Naive thymus-derived CD8-positive, alpha-beta T cell (primary cell): ENCODE results near the gene SEC14L2. TPM values are rescaled to one million over a fixed set of nuclear protein-coding genes. Genes with fewer than 3 reads are reported as not detected.

Source experiments
- ATAC-seq, 2 donors: fragments of 150-1000 bp; cut with Tn5 transposase in 1 of 2; sonication (Bioruptor Pico), chemical (Tn5 transposase) in 1 of 2; 1 replicate in 1 of 2; 2 replicates in 1 of 2; pipeline ENCODE4 v1.10.0; 2021; ENCODE audit warnings: mild to moderate bottlenecking in 2 of 2, moderate library complexity in 2 of 2
- POLR2A ChIA-PET: fragments of 350-600 bp; sonication (Branson Sonifier 250); formaldehyde crosslinking; loops from one replicate; lab custom pipeline; 2021; ENCODE audit warnings: antibody characterized with exemption; lab: Charles Lee
- DNase-seq, 10 donors: peaks; one replicate each; pipeline versions ENCODE4 v3.0.0 to v3.0.0-alpha.2; 2020 to 2022
- H3K27ac Mint-ChIP-seq, 10 donors: one replicate each; pipeline ENCODE4 v1.8.0; 2020 to 2022; ENCODE audit warnings: mild to moderate bottlenecking in 10 of 10, mixed read lengths in 10 of 10, moderate library complexity in 4 of 10, inconsistent platforms in 1 of 10
- H3K27me3 Mint-ChIP-seq, 5 donors: one replicate each; pipeline ENCODE4 v1.8.0; 2021 to 2022; ENCODE audit warnings: mixed read lengths in 5 of 5
- H3K36me3 Mint-ChIP-seq, 3 donors: one replicate each; pipeline ENCODE4 v1.8.0; 2020 to 2022; ENCODE audit warnings: mixed read lengths in 3 of 3, mild to moderate bottlenecking in 2 of 3, inconsistent platforms in 1 of 3
- H3K4me1 Mint-ChIP-seq, 4 donors: one replicate each; pipeline ENCODE4 v1.8.0; 2021 to 2022; ENCODE audit warnings: mixed read lengths in 4 of 4
- H3K4me3 Mint-ChIP-seq, 10 donors: one replicate each; pipeline ENCODE4 v1.8.0; 2020 to 2022; ENCODE audit warnings: mild to moderate bottlenecking in 10 of 10, mixed read lengths in 10 of 10, moderate library complexity in 6 of 10, inconsistent platforms in 1 of 10
- H3K9me3 Mint-ChIP-seq, 9 donors: one replicate each; pipeline ENCODE4 v1.8.0; 2020 to 2022; ENCODE audit warnings: mixed read lengths in 9 of 9, mild to moderate bottlenecking in 3 of 9, inconsistent platforms in 1 of 9, moderate library complexity in 1 of 9
- polyA plus RNA-seq, 3 donors: library from polyadenylated mRNA; unstranded; fragments of 300-500 nt; fragmentation: Illumina TruSeq; gene quantifications; one replicate each; pipeline ENCODE4 v1.2.3, GENCODE V29; 2021
- total RNA-seq, 8 experiments: library from RNA in 2 of 8; stranded (reverse) in 2 of 8; gene quantifications; one replicate each; pipeline ENCODE4 v1.2.3 and lab custom pipeline; 2021 to 2026

SEC14L2 gene
- total and polyA plus RNA-seq, 5 experiments from 2014 or later: 16.8 to 25.9 (median 19.9) TPM

- H3K4me3 Mint-ChIP-seq: no peak overlapping the region
- ATAC-seq (no peak), DNase-seq (no peak)
- H3K36me3 Mint-ChIP-seq: peaks cover 0 to 6% (median 1%) of the 10 kb centered on the region in 3 donors
- no peaks in the 10 kb centered on the region for H3K27me3 Mint-ChIP-seq
- POLR2A ChIA-PET: no interaction called here
- peak overlapping the region in 3 of 10 donors; percentile 12 to 86 (median 22) for H3K27ac Mint-ChIP-seq
- no peaks in the 10 kb centered on the region for H3K9me3 Mint-ChIP-seq
- peaks cover 9 to 15% (median 12%) of the 10 kb centered on the region in 4 donors for H3K4me1 Mint-ChIP-seq
These were observed 34.7 kb upstream of the SEC14L2 start for GRCh38 chr22:30361916-30362650.

DNA sequence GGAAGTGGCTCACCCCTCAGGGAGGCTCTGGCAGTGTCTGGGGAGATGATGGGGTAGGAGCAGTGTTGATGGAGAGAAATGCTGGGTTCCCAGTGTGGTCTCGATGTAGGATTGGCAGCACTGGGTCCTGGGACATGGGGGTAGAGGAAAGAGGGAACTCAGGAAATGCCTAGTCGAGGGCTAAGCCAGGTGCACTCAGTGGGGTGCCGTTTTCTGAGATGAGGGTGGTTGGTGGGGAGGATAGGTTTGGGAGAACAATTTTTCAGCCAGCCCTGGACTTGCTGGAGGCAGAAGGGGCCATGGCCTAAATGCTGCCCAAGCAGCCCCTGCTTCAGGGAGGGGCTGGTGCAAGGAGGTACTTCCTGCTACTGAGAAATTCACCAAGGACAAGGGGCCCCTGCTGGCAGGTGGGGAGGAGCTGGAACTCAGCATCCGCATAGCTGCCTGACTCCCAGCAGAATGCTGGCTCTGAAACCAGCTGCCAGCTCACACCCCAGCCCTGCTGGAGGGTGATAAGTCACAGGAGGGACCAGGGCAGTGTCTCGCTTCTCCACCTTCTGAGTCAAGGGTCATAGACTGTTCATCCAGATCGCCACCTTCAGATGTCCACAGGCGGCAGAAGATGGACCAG is 34.1 kb upstream of the SEC14L2 start:
- no peak for ATAC-seq

DNA sequence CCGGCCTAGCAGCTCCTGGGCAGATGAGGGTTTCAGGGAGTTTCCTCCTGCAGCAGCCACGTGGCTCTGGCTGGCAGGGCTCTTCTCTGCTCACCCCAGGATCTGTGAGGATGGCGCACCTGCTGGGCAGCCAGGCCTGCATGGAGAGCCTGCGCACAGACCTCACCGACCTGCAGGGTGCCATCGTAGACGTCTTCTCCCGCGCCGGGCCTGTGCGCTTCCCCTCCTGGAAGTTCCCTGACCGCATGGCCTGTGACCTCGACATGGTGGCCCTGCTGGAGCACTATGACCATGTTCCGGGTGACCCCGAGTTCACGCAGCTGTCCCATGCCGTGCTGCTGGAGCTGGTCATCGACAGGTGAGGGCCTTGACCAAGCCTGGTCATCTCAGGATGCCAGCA is 30.9 kb upstream of the SEC14L2 start:
- no peak overlapping the region for H3K27ac Mint-ChIP-seq
- H3K9me3 Mint-ChIP-seq: no peaks in the 10 kb centered on the region
- no peaks in the 10 kb centered on the region for H3K27me3 Mint-ChIP-seq
- H3K36me3 Mint-ChIP-seq: peaks cover 0 to 6% (median 1%) of the 10 kb centered on the region in 3 donors
- POLR2A ChIA-PET: interaction anchor here (1.3 kb wide), 1 partner anchor 77 kb away, joined by 3 read pairs; the partner anchor contains the start of gene CASTOR1
- ATAC-seq (no peak), DNase-seq (no peak)
- H3K4me3 Mint-ChIP-seq: no peak overlapping the region
- H3K4me1 Mint-ChIP-seq: peaks cover 0 to 12% (median under 1%) of the 10 kb centered on the region in 4 donors

More for the DNA sequence above, 34.1 kb upstream of the SEC14L2 start:
- peak overlapping the region in 2 of 10 donors; percentile 12 to 86 for H3K27ac Mint-ChIP-seq
- peaks cover 5 to 13% (median 6%) of the 10 kb centered on the region in 4 donors for H3K4me1 Mint-ChIP-seq
- H3K36me3 Mint-ChIP-seq: peaks cover 0 to 6% (median 1%) of the 10 kb centered on the region in 3 donors
- no peak overlapping the region for H3K4me3 Mint-ChIP-seq
- no peaks in the 10 kb centered on the region for H3K27me3 Mint-ChIP-seq
- no peak for DNase-seq
- POLR2A ChIA-PET: interaction anchor here (0.5 to 0.6 kb wide), 2 partner anchors 22 to 93 kb away, joined by 3 to 4 read pairs; no protein-coding TSS in a partner anchor
- H3K9me3 Mint-ChIP-seq: no peaks in the 10 kb centered on the region

DNA sequence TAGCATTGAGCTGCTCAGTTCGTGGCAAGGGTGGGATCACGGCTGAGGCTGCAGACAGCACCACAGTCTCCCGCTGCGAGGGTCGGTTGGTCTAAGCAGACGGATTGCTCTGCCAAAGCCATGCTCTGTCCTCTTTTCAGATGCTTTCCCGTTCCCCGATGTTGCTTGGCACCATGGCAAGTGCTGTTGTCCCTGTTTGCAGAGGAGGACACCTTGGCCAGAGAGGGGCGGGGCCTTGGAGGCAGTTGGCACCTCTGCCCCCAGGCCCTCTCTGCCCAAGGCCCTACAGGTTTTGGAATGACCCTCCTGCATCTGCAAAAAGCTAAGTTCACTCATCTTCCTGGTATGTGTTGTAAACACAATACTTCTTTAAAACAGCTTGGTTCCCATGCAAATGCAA is 28.4 kb upstream of the SEC14L2 start:
- Mint-ChIP-seq H3K4me3 (no peak overlapping the region), H3K4me1 (peaks cover 0 to 10% (median 0%) of the 10 kb centered on the region in 4 donors), H3K27me3 (no peaks in the 10 kb centered on the region), H3K27ac (no peak overlapping the region), H3K36me3 (peaks cover 0 to 6% (median 0%) of the 10 kb centered on the region in 3 donors), H3K9me3 (no peaks in the 10 kb centered on the region)
- POLR2A ChIA-PET: no interaction called here
- DNase-seq: no peak
- ATAC-seq: no peak

GRCh38 chr22:30370641-30371230 is 26.1 kb upstream of the SEC14L2 start:
- H3K36me3 Mint-ChIP-seq: no peaks in the 10 kb centered on the region
- H3K27ac Mint-ChIP-seq: no peak overlapping the region
- H3K4me3 Mint-ChIP-seq: no peak overlapping the region
- ATAC-seq (no peak), DNase-seq (no peak)
- POLR2A ChIA-PET: interaction anchor here (1.1 kb wide), 1 partner anchor 83 kb away, joined by 4 read pairs; no protein-coding TSS in a partner anchor
- peaks cover 0 to 5% (median 0%) of the 10 kb centered on the region in 4 donors for H3K4me1 Mint-ChIP-seq
- no peaks in the 10 kb centered on the region for H3K9me3 Mint-ChIP-seq
- H3K27me3 Mint-ChIP-seq: no peaks in the 10 kb centered on the region

DNA sequence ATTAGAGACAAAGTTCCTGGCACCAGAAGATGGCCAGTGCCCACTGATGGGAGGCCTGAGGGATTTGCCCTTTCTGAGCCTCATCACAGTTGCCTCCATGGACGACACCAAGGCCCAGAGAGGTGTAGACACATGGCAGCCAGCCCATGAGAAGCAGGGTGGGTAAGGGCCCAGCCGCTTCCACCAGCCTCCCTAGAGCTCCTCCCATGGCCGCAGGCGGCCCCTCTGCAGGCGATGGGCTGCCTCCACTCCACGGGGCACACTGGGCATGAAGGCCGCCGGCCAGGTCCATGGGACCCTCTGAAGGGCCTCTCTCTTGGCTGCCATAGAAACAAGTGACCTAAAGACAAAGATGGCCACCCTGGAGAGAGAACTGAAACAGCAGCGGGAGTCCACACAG is 25.5 kb upstream of the SEC14L2 start:
- Mint-ChIP-seq H3K27ac (no peak overlapping the region), H3K36me3 (no peaks in the 10 kb centered on the region), H3K9me3 (no peaks in the 10 kb centered on the region), H3K27me3 (no peaks in the 10 kb centered on the region), H3K4me3 (no peak overlapping the region), H3K4me1 (peaks cover 0 to 5% (median 0%) of the 10 kb centered on the region in 4 donors)
- DNase-seq (no peak), ATAC-seq (no peak)
- POLR2A ChIA-PET: interaction anchor here (1.1 kb wide), 1 partner anchor 83 kb away, joined by 4 read pairs; no protein-coding TSS in a partner anchor

DNA sequence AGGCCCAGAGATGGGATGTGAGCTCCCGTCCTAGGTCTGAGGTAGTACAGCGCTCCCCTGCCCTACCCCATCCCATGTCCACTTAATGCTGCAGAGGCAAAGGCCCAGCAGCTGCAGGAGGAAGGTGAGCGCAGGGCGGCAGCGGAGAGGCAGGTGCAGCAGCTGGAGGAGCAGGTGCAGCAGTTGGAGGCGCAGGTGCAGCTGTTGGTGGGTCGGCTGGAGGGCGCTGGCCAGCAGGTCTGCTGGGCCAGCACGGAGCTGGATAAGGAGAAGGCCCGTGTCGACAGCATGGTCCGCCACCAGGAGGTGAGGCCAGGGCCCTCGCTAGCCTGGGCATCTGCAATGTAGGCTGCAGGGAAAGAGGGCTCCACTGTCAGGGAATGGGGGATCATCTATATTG is 24.8 kb upstream of the SEC14L2 start:
- H3K27me3 Mint-ChIP-seq: no peaks in the 10 kb centered on the region
- no peak for ATAC-seq
- peak overlapping the region in 3 of 10 donors; percentile 5 to 62 (median 35) for H3K27ac Mint-ChIP-seq
- peaks cover 0 to 5% (median 0%) of the 10 kb centered on the region in 4 donors for H3K4me1 Mint-ChIP-seq
- POLR2A ChIA-PET: interaction anchor here (1.1 kb wide), 1 partner anchor 84 kb away, joined by 4 read pairs; no protein-coding TSS in a partner anchor
- DNase-seq: no peak
- no peaks in the 10 kb centered on the region for H3K36me3 Mint-ChIP-seq
- no peaks in the 10 kb centered on the region for H3K9me3 Mint-ChIP-seq
- no peak overlapping the region for H3K4me3 Mint-ChIP-seq

- ATAC-seq (no peak), DNase-seq (no peak)
- POLR2A ChIA-PET: interaction anchor here (0.6 kb wide), 1 partner anchor 17 kb away, joined by 3 read pairs; no protein-coding TSS in a partner anchor
- no peaks in the 10 kb centered on the region for H3K27me3 Mint-ChIP-seq
- H3K36me3 Mint-ChIP-seq: no peaks in the 10 kb centered on the region
- no peak overlapping the region for H3K4me3 Mint-ChIP-seq
- H3K4me1 Mint-ChIP-seq: peaks cover 0 to 5% (median 0%) of the 10 kb centered on the region in 4 donors
- H3K27ac Mint-ChIP-seq: no peak overlapping the region
- H3K9me3 Mint-ChIP-seq: no peaks in the 10 kb centered on the region
These were observed 23.9 kb upstream of the SEC14L2 start for GRCh38 chr22:30372915-30373314.

GRCh38 chr22:30373331-30374325 is 23.2 kb upstream of the SEC14L2 start:
- Mint-ChIP-seq H3K27me3 (no peaks in the 10 kb centered on the region), H3K27ac (no peak overlapping the region), H3K36me3 (no peaks in the 10 kb centered on the region), H3K4me1 (peaks cover 0 to 3% (median 0%) of the 10 kb centered on the region in 4 donors), H3K9me3 (no peaks in the 10 kb centered on the region), H3K4me3 (no peak overlapping the region)
- POLR2A ChIA-PET: no interaction called here
- DNase-seq (no peak), ATAC-seq (no peak)

GRCh38 chr22:30375312-30375849 is 21.4 kb upstream of the SEC14L2 start:
- H3K36me3 Mint-ChIP-seq: no peaks in the 10 kb centered on the region
- POLR2A ChIA-PET: interaction anchor here (0.6 to 0.7 kb wide), 3 partner anchors 44 to 757 kb away, joined by 3 to 5 read pairs (median 4); no protein-coding TSS in a partner anchor
- H3K9me3 Mint-ChIP-seq: no peaks in the 10 kb centered on the region
- peaks cover 0 to 3% (median 0%) of the 10 kb centered on the region in 4 donors for H3K4me1 Mint-ChIP-seq
- no peak overlapping the region for H3K27ac Mint-ChIP-seq
- DNase-seq (no peak), ATAC-seq (no peak)
- H3K4me3 Mint-ChIP-seq: no peak overlapping the region
- no peaks in the 10 kb centered on the region for H3K27me3 Mint-ChIP-seq

GRCh38 chr22:30380011-30380410 is 16.8 kb upstream of the SEC14L2 start:
- H3K4me1 Mint-ChIP-seq: peaks cover 0 to 2% (median 0%) of the 10 kb centered on the region in 4 donors
- H3K27ac Mint-ChIP-seq: no peak overlapping the region
- no peaks in the 10 kb centered on the region for H3K9me3 Mint-ChIP-seq
- no peak for DNase-seq
- no peak overlapping the region for H3K4me3 Mint-ChIP-seq
- no peaks in the 10 kb centered on the region for H3K27me3 Mint-ChIP-seq
- ATAC-seq: no peak
- no peaks in the 10 kb centered on the region for H3K36me3 Mint-ChIP-seq
- POLR2A ChIA-PET: interaction anchor here (0.6 to 1.5 kb wide), 2 partner anchors 24 to 89 kb away, joined by 3 read pairs; partner anchors contain the start of genes CCDC157 and SF3A1
